HG02759 (cell line): Measurements from ENCODE around the gene SRRD.

Experiments used
- ATAC-seq: cut with Tn5 transposase; IDR thresholded peaks from one replicate; pipeline ENCODE4 v1.9.1; 2021; ENCODE audit warnings: mild to moderate bottlenecking, moderate library complexity; ENCODE audit not compliant: unreplicated experiment

Gene SRRD

GRCh38 chr22:26452236-26453016, 31.3 kb upstream of the SRRD start:
- ATAC-seq = no peak

DNA sequence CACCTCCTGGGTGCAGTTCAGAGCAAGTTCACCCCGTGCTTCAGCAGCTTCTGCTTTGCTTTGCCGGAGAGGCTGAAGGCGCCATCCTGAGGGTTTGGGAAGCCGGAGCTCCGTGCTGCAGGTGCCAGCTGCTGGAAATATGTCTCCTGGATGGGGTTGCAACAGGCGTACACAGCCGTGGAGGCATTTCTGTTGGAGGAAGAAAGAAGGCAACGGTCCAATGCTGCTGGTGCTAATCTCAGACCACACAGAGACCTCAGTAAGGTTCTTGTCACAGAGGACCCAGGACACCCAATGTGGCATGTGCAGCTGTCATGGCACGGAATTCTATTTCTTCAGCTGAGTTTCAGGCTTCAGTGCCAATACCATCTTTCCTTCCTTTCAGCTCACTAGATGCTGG, 30.5 kb upstream of the SRRD start:
- ATAC-seq = no peak

DNA sequence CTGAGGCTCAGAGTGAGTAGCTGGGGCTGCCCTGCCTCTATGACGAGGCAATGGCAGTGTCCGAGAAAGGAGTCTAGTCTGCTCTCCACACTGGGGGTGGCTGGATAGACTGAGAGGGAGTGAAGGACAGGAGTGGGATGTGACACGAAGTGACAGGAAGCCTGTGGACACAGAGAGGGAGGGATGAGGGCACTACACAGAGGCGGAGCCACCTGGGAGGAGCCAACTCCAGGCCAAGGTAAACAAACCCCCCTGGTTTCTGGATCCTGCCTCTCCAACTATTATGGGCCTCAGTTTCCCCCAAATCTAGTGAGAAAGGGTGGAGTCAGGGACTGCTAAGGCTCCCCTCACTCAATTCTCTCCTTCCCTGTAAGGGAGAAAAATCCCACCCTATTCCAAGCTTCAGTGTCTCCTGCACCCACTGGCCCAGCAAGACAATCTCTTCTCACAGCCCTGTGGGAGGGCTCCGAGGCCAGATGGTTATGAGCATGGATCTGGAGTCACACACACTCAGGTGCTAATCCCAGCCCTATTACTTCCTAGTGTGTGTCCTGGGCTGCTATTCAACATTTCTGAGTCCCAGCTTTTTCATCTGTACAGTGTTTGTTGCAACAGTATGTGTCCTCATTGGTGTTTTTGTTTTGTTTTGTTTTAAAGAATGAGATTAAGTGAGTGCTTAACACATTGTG, 29.7 kb upstream of the SRRD start:
- ATAC-seq = no peak

DNA sequence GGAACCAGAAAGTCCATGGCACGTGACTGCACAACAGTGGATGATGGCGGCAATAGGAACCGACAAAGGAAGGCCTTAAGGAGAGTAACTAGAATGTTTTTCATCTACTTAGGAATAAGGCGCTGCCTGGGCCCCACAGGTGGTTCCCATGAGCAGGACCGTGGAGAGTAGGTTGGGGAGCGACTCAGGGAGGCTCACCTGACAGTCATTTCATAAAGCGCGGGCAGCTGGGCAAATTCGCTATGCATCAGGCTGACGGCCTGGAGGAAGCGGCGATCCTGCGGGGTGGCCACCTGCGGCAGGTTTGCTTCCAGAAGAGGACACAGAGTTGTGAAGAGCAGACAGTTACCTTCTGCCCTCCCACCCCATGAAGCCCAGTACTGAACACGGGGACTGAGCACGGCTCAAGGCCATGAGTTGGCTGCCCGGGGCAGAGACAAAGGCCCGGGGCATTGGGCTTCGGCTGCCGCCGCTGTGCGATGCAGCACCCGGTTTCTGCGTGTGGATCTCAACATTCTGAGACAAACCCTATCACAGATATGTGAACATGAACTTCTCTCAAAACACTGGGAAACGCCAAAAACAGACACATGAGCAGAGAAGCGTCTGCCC, 25.9 kb upstream of the SRRD start:
- no peak for ATAC-seq

DNA sequence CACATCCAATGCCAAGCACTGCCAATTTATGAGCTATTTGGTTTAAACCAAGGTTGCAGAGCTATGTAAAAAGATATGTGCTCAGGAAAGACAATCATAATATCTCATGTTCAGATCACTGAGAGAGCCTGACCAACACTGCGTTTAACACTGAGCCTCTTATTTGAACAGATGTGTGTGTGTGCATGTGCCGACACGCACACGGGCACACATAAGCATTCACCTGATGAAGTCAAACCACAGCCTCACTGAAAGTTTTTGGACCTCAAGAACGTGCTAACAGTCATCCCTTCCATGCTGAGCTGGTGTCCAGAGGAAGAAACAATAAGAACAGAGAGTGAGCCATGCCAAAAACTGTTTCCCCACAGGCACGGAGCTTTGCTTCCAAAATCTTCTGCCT, 23.5 kb upstream of the SRRD start:
- ATAC-seq = no peak

- ATAC-seq = no peak
These were observed 22.4 kb upstream of the SRRD start for GRCh38 chr22:26461188-26461810.

GRCh38 chr22:26462051-26462450, 21.6 kb upstream of the SRRD start:
- ATAC-seq = no peak

DNA sequence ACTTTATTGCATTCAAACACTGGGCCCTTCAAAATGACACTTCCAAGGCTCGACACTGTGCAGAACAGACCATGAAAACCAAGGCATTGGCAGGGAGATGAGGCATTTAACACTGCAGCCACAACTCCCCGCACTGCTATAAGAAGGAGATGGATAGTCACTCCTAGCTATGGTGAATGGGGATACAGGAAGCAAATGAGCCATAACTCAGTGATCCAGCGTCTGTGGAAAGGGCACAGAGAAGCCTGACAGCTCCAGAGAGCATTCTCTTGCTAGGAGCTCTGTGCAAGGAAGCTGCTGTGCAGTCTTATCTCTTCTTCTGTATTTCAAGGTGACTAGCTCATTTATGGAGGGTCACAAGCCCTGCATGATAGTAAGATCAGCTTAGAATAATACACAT, 21.0 kb upstream of the SRRD start:
- ATAC-seq = no peak

DNA sequence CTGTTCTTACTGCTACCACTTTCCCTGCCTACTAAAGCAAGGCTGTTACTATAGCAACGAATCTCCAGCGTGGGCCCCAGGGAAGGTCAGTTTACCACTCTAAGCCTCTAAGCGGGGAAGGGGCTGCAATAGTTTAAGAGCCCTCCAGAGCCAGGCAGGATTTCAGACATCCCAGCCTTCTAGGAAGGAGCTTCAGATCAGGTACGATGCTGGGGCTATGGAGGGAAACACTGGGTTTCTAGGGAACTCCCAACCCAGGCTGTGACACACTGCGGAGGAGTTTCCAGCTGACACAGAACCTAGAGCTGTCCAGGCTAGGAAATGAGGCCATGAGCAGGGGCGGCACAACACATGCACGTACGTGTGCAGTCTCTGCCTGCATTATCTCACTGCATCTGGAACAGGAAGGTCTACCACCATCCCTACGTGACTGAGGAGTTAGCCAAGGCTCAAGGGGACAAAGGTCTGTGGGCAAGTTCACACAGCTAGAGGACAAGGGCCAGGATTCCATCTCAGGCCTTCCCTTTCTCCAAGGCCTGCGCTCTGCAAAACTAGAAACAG, 20.5 kb upstream of the SRRD start:
- ATAC-seq = no peak

DNA sequence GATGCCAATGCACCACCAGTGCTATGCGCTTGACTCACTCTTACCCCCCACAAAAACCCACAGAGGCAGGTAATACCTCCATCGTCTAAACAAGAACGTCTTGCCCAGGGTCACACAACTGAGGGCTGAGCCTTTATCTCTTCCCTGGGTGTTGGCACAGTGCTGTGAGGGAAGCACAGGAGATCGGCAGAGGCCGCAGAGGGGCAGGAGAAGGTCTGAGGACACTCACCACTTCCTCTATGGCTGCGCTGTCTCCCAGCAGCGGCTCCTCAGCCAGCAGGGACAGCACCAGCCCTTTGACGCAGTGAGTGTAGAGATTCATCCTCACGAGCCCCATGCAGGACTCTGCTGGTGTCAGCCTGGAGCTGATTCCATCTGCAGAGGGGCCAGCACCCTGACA, 20.0 kb upstream of the SRRD start:
- no peak for ATAC-seq

- no peak for ATAC-seq
These were observed 19.4 kb upstream of the SRRD start for GRCh38 chr22:26464312-26464711.

DNA sequence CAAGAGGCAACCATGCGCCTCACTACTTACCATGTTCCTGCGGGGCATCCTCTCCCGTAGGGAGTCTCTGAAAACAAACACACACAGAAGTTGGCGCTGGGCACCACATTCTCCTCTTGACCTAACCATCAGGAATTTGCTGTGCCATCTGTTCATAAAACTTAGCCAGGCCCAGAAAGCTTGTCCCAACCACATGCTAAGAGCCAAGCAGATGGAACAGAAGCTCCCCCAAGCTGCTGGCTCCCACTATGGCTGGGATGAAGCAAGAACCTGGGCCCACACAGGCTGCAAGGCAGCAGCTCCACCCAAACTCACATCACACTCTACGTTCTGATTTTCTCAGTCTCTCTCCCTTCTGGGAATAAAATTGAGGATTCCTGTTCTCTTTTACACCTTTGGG, 17.5 kb upstream of the SRRD start:
- no peak for ATAC-seq

GRCh38 chr22:26470807-26471206, 12.9 kb upstream of the SRRD start:
- no peak for ATAC-seq

GRCh38 chr22:26471522-26471921, 12.2 kb upstream of the SRRD start:
- no peak for ATAC-seq

DNA sequence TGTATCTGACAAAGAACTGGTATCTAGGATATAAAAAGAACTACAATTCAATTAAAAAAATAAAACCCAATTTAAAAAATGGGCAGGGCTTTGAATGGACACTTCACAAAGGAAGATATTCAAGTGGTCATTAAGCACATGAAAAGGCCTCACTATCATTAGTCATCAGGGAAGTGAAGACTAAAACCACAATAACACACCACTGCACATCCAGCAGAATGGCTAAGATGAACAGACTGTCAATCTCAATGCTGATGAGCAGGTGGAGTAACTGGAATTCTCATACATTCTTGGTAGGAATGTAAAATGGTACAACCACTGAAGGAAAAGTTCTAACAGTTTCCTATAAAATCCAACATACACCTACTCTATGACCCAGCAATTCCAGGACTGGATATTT, 9.0 kb upstream of the SRRD start:
- no peak for ATAC-seq

GRCh38 chr22:26476705-26477340, 6.9 kb upstream of the SRRD start:
- no peak for ATAC-seq

- ATAC-seq = no peak
These were observed 6.3 kb upstream of the SRRD start for GRCh38 chr22:26477341-26477731.

DNA sequence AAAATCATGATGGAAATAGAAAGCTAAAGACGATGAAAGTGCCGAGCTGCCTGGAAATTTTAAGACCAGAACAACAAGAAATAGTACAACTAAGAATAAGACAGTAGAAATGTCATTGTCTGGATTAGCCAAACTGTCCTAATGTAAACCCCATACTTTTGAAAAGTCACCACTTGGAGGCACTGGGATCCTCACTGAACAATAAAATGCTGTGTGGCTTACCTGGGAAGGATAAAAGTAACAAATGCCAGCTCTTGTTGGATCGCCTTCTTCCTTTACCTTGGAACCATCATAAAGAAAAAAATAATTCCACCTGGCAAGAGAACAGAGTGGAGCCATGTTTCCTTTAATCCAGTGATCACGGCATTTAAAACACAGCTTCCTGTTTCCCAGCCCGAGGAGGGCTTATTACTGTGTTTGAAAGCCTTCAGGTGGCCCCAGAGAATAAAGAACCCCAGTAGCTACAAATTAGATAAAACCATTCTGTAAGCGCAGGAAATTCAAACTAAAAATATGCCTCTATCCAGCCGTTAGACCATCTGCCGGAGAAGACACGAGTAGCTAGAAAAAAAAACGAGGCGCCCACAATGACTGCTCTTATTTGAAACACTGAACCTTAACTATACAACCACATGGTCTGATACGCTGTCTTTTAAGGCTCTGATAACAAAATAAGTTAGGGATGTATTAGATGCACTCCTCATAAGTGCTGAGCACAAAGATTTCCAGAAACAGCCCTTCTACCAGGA, 4.5 kb upstream of the SRRD start:
- ATAC-seq = no peak

- ATAC-seq = no peak
These were observed 3.7 kb upstream of the SRRD start for GRCh38 chr22:26479792-26480610.

GRCh38 chr22:26480611-26480932, 3.1 kb upstream of the SRRD start:
- ATAC-seq = no peak
